Left renal cortex interstitium (tissue), 4 donors: Measurements from ENCODE around the gene TOPORS. TPM values are rescaled to one million over a fixed set of nuclear protein-coding genes. Genes with fewer than 3 reads are reported as not detected.

Source experiments
- DNase-seq, 4 donors: peaks; one replicate each; pipeline ENCODE4 v3.0.0-alpha.2; 2013; ENCODE audit warnings: low read depth in 4 of 4, low spot score in 2 of 4, missing footprints in 1 of 4
- polyA plus RNA-seq, 4 donors: library from polyadenylated mRNA; unstranded; fragments of 120-200 nt; gene quantifications; one replicate each; pipeline ENCODE4 v1.2.1, GENCODE V29; 2013; ENCODE audit not compliant: insufficient read length in 4 of 4

TOPORS gene
- polyA plus RNA-seq, 4 donors: 27.9 to 38.6 (median 30.6) TPM

DNA sequence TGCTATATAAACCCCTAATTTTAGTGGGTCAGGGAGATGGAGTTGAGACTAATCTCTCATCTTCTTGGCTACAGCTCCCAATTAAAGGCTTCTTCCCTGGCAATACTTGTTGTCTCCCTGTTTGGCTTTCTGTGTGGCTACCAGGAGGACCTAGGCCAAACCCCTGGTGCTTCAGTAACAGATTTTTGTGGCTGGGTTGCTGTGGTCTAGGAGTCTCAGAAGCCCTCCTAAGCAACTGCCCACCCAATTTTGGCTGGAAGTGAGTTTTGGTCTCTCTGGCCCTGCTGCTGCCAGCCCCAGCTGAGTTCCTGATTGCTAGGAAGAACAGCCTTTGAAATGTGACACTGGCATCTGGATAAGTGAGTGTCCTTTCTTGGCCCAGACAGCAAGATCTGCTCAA, 36.1 kb downstream of the TOPORS start:
- DNase-seq: no peak

DNA sequence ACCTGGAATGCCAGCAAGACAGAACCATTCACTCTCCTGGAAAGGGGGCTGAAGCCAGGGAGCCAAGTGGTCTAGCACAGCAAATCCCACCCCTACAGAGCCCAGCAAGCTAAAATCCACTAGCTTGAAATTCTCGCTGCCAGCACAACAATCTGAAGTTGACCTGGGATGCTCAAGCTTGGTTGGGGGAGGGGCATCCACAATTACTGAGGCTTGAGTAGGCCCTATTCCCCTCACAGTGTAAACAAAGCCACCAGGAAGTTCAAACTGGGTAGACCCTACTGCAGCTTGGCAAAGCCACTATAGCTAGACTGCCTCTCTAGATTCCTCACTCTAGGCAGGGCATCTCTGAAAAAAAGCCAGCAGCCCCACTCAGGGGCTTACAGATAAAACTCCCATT, 43.7 kb downstream of the TOPORS start:
- no peak for DNase-seq

DNA sequence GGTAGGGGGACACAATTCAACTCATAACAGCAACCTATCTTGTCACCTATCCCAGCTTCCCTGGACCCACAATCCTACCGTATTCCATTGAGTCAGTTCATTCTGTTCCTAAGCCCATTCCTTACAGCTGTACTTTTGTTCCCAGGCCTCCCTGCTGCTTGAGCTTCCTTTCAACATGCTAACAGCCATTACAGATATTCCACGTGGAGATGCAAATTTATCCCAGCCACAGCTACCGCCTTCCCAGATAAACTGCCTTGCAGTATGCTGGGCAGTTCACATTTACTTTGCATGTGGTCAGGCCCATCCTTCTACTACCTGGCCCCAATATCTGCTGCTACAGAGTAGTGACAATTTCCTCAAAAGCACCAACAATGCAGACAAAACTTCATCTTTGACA, 49.4 kb downstream of the TOPORS start:
- DNase-seq: no peak

DNA sequence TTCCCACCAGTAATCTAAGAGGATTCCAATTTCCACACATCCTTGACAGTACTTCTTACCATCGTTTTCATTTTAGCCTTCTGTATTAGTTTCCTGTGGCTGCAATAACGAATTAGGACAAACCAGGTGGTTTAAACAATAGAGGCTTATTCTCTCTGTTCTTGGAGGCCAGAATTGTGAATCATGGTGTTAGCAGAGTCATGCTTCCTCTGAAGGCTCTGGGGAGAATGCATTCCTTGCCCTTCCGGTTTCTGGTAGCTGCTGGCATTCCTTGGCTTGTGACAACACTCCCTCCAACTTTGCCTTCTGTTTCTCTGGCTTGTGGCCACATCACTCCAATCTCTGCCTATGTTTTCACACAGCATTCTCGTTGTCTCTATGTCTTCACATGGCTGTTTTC, 49.9 kb downstream of the TOPORS start:
- no peak for DNase-seq

DNA sequence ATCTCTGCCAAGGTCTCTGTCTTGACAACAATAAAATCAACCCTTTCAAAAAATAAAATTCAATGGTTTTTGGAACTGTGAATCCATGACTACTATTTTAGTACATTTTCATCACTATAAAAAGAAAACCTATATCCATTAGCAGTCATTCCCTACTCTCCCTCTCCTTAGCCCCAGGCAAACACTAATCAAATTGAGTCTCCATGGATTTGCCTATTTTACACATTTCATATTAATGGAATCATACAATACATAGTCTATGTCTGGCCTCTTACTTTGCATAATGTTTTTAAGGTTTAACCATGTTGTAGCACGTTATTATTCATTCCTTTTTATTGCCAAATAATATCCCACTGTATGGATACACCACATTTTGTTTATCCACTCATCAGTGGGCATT, 50.5 kb downstream of the TOPORS start:
- no peak for DNase-seq

DNA sequence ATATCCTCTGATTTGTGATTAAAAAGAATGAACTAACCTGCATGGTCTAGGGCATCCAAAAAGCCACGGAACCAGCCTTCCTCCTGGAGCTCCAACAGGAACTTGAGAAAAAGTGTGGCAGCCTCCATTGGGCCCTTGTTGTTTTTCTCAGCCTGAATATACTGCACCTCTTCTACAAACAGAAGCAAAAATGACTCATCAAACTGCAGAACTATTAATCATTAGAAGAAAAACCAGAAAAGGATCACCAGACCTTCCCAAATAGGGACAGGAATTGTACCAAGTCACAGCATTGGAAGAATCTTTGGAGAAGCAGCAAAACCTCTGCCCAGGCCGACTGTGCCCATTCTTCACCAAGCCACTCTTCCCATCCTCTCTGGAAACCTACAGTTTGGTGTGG, 51.6 kb downstream of the TOPORS start:
- DNase-seq: no peak

DNA sequence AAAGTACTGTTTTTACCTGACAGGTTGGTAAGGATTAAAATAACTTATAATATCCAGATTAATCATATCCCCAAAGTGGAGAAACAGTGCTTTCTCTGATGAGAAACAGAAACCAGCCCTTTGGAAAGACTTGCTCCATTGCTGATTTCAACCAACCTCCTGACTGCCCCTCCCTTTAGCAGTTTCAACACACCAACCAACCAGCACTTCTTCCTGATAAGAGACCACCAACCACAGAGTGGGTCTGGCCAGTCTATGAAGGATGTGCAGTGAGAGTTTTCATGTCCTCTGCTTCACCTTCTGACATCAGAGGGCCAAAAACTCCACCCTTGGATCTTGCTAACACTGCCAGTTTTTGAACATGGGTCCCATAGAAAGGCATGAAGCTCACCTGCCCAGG, 54.5 kb downstream of the TOPORS start:
- no peak for DNase-seq

DNA sequence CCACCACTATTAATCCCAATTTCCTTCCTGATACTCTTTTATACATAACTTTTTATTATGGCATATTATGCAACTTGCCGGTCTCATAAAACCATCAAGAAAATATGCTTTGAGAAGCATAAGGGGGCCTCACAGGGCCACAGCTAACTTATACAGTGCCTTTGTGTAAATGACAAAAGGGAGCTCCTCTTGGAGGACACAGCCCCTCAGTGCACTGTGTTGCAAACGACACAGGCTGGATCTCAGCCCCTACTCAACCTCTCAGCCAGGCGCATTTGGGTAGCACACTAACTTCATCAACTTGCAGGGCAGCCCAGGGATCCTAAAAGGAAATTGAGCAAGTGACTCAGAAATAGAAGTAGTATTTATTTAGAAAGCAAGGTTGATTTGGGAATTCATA, 61.8 kb downstream of the TOPORS start:
- DNase-seq: no peak

Other genes starting within 250 kb of the TOPORS start
- 10 to 100 TPM; 43.0 to 55.4 (median 45.5) TPM for gene ACO1, start 167.9 kb downstream of the TOPORS start, polyA plus RNA-seq
- 10 to 100 TPM; 10.8 to 13.0 (median 12.0) TPM for gene RIGI, start 26.4 kb downstream of the TOPORS start, polyA plus RNA-seq
- gene SMIM27, start 259 bp downstream of the TOPORS start, polyA plus RNA-seq: 10 to 100 TPM; 15.9 to 20.6 (median 17.5) TPM
- gene NDUFB6, start 20.6 kb upstream of the TOPORS start, polyA plus RNA-seq: 100 to 1,000 TPM in 1 of 4 donors, 10 to 100 TPM in 3; 68.8 to 106 (median 73.4) TPM
- gene TAF1L, start 83.1 kb upstream of the TOPORS start, polyA plus RNA-seq: under 1 TPM; 0.03 to 0.12 (median 0.09) TPM
- under 1 TPM; 0.20 to 0.54 (median 0.26) TPM for gene TMEM215, start 231.0 kb upstream of the TOPORS start, polyA plus RNA-seq